NCI-H345 treated with DMSO at 0.1 percent for 48 hours (cell line): ENCODE results near the gene SCUBE1.
A peak's percentile ranks its signal among the peaks of the same experiment; 100 is the strongest.

ENCODE experiments used
- DNase-seq: peaks from one replicate; lab custom pipeline; 2025; ENCODE audit not compliant: unreplicated experiment; lab: John Stamatoyannopoulos, UW

Gene SCUBE1

GRCh38 chr22:43303166-43303565 lies 40.0 kb downstream of the SCUBE1 start:
- no peak for DNase-seq

DNA sequence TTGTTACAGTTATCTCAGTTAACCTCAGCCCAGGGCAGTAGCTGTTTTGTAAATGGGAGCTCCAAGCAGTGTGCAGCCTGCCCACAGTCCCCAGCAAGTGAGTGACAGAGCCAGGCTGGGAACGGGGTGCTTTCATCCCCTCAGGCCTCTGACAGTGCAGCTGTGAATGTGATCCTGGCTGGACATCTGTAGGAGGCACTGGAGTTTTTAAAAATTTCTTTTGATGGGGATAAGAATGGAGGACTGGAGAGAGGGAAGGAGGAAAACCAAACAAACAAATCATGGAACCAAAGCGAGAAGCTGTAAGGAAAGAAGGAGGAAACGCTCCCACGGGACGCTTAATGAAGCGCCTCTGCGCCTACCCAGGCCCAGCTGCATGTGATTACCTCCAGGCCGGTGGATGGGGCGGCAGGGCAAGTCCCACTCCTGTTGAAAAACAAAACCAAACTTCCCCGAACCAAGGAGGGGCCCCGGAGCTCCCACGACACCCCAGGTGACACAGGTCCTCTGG lies 40.6 kb downstream of the SCUBE1 start:
- no peak for DNase-seq

GRCh38 chr22:43301866-43302265 lies 41.3 kb downstream of the SCUBE1 start:
- no peak for DNase-seq

GRCh38 chr22:43300891-43301676 lies 42.1 kb downstream of the SCUBE1 start:
- DNase-seq, result no peak

DNA sequence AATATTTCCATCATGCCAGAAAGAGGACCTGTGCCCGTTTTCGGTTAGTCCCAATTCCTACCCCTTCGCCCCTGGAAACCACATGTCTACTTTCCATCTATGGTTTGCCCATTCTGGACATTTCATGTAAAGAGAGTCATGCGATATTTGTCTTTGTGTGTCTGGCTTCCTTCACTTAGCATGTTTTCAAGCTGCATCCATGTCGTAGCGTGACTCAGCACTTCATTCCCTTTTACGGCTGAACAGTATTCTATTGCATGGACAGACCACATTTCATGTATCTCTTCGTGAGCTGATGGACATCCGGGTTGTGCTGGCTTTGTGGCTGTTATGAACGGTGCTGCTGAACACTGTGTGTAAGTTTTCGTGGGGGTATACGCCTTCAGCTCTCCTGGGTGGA lies 43.4 kb downstream of the SCUBE1 start:
- DNase-seq, result no peak

DNA sequence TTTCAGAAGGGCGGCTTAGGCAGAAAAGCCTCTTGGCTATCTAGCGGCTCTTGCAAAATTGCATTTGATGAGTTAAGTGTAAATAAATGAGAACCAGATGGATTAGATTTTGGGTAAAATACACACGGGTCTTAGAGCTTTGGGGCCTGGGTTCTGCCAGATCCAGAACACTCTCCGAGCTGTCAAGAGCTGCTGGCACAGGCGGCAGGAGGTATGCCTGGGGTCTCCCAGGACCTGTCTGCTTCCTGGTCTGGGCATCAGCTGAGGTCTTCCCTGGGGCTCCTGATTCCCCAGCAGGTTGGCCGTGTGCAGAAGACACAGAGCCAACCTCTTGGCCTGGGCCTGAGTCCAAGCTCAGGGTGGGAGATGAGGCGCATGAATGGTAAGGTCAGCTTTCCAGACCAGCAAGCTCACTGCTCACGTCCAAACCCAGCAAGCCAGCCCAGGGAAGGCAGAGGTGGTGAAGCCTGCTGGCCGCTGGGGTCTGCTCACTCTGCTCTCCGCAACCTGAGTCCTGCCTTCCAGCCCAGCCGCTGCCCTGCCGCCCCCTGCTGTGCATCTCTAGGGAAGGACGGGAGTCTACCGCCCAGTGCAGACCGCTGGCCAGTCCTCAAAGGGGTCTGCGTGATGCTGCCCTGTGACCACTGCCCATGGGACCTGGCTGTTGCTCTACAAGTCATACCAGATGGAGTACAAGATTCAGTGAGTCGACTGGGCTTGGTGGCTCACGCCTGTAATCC lies 44.9 kb downstream of the SCUBE1 start:
- DNase-seq, result no peak

GRCh38 chr22:43297270-43298061 lies 45.7 kb downstream of the SCUBE1 start:
- no peak for DNase-seq

- no peak for DNase-seq
Observed at GRCh38 chr22:43296276-43296902, 46.8 kb downstream of the SCUBE1 start.

- DNase-seq, result no peak
Observed at GRCh38 chr22:43295660-43296059, 47.5 kb downstream of the SCUBE1 start.

- no peak for DNase-seq
Observed at GRCh38 chr22:43295173-43295572, 48.0 kb downstream of the SCUBE1 start.

DNA sequence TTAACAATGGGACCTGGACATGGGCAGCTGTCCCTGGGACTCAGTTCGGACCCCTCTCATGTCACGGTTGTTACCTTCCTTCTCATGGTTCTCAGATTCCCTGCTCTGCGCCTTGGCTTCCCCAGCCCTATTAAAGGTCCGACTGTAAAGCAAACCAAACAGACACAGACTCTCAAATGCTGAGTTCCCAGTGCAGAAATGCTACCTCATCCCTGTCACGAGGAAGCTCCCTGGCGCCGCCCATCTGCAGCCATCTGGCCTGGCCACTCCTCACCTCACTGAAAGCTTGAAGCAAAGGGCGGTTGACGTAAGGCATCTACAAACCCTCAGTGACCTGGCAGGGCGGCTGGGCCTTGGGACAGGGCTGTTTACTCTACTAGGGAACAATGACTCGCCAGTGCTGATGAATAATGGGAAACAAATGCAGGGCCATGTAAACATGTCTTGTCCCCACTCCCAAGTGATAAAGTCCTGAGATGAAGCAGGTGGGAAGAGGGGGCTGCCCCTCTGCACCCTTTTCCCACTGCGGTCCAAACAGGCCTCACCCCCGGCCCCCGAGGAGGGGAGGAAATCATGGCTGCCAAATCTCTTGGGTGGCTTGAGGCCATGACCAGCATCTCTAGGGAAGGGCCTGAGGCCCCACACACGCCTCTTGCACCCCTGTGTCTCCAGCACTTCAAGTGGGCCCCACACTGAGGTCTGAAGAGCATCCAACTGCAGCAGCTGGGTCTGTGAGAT lies 49.3 kb downstream of the SCUBE1 start:
- peak; percentile 7 for DNase-seq

- no peak for DNase-seq
Observed at GRCh38 chr22:43293259-43293654, 49.9 kb downstream of the SCUBE1 start.

- peak; percentile 11 for DNase-seq
Observed at GRCh38 chr22:43292630-43293018, 50.5 kb downstream of the SCUBE1 start.

GRCh38 chr22:43291381-43291780 lies 51.8 kb downstream of the SCUBE1 start:
- DNase-seq, result no peak

GRCh38 chr22:43289976-43290721 lies 53.0 kb downstream of the SCUBE1 start:
- DNase-seq, result peak; percentile 62

GRCh38 chr22:43289531-43289963 lies 53.6 kb downstream of the SCUBE1 start:
- no peak for DNase-seq

DNA sequence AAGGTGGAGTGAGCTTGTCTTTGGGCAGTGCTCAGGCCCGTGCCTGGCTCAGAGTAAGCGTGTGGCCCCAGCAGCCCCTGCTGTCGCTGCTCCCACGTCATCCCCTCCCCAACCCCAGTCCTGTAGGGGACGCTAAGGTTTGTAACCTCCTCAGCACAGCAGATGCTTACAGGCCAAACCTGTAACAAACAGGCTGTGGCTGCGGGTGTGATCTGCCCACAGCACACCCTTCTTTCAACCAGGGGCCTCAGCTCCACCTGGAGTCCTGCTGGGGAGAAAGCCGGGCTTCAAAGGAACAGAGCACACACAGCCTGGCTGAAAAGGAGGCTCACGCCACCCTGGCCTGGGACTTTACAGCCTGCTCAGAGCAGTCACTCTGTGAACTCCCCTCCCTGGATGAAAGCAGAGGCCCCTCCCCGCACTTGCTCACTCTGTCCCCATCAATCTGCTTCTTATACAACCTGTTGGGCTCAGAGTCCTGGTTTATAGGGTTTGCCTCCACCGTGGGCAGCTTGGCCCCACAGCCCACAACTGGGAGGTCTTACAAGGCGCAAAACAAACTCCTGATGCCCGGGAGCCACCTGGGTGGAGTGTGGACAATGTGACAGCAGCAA lies 54.3 kb downstream of the SCUBE1 start:
- no peak for DNase-seq

GRCh38 chr22:43288378-43288777 lies 54.8 kb downstream of the SCUBE1 start:
- no peak for DNase-seq

DNA sequence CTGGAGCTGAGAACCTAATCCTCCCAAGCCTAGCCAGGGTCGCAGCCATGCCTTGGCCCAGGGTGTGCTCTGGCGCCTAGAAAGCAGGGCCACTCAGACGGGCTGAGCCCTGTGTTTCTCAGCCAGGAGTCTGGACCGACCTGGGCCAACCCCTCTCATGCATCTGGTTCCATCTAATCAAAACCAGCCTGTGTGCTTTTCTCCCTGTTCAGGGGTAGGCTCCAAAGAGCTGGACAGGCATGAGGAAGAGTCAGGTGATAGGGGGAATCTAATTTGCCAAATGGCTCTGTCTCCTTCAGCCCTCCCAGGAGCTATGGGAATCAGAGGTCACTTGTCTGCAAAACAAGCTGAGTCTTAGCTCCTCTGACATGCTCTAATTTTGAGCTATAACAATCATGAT lies 55.7 kb downstream of the SCUBE1 start:
- DNase-seq, result no peak
